GM12865 (cell line): ENCODE measurements around the gene DPH6.

Experiments used
- DNase-seq: peaks from one replicate; pipeline ENCODE4 v3.0.0; 2010; ENCODE audit warnings: low read depth
- H3K4me3 ChIP-seq: 2 replicates; pipeline ENCODE4 v1.5.1; 2011; ENCODE audit warnings: mild to moderate bottlenecking, low read depth, low read length, control low read depth
- TF ChIP-seq, protein P1 (sequence below): IDR thresholded peaks from 2 replicates; pipeline ENCODE4 v1.5.1; 2011; ENCODE audit warnings: low read length, control low read depth, low read depth, inconsistent platforms; ENCODE audit not compliant: insufficient read depth; ENCODE audit errors: missing control alignments

The DPH6 gene

DNA sequence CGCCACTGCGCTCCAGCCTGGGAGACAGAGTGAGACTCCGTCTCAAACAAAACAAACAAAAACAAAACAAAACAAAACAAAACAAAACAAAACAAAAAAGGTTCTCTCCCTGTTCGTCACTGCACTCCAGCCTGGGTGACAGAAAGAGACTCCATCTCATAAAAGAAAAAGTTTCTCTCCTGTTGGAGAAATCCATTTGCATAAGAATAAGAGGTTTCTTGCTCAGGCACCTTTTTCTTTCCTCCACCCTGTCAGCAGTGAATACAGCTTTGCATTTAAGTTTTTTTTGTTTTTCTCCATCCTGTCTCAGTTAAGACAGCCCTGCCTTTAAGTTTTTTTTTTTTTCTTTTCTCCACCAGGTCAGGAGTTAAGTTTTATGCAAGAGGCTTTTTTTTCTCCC lies 109.5 kb downstream of the DPH6 start:
- no peak for DNase-seq
- TF ChIP-seq, protein P1, sequence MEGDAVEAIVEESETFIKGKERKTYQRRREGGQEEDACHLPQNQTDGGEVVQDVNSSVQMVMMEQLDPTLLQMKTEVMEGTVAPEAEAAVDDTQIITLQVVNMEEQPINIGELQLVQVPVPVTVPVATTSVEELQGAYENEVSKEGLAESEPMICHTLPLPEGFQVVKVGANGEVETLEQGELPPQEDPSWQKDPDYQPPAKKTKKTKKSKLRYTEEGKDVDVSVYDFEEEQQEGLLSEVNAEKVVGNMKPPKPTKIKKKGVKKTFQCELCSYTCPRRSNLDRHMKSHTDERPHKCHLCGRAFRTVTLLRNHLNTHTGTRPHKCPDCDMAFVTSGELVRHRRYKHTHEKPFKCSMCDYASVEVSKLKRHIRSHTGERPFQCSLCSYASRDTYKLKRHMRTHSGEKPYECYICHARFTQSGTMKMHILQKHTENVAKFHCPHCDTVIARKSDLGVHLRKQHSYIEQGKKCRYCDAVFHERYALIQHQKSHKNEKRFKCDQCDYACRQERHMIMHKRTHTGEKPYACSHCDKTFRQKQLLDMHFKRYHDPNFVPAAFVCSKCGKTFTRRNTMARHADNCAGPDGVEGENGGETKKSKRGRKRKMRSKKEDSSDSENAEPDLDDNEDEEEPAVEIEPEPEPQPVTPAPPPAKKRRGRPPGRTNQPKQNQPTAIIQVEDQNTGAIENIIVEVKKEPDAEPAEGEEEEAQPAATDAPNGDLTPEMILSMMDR = no peak

DNA sequence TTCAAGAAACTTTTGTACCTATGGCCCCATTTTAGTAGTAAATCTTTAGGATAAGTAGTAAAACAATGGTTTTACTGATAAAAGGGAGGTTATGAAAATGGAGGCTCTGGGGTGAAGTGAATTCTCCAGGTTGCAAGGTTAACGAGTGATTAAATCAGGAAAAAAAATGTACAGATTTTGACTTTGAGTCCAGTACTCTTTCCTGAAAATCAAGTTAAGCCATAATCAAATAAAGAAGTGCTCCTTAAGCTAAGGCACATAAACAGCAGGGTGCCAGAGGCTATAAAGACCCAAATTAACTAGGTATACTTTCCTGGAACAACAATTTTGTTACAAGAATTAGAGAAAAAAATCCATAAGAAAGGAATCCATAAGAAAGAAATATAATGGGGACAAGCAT lies 114.7 kb downstream of the DPH6 start:
- TF ChIP-seq, protein P1 = no peak
- no peak overlapping the region for H3K4me3 ChIP-seq
- DNase-seq = no peak

More for the DNA sequence above, 109.5 kb downstream of the DPH6 start:
- H3K4me3 ChIP-seq = no peak overlapping the region

DNA sequence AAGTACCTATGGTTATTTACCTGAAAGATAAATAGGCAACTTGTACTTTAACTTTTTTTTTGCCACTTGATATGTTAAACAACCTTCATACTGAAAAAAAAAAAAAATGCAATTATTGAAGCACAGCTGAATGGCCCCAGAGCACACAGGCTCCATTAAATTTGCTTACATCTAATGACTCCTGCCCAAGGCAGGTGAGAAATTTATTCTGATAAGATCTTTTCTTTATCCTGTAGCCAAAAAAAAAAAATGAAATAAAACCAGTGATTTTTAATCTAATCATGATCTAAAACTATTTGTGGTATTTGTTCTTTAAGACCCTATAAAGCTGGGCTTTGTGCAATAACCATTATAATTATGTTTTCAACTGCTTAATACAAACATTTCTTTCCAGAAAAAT lies 115.7 kb downstream of the DPH6 start:
- TF ChIP-seq, protein P1 = no peak
- H3K4me3 ChIP-seq = no peak overlapping the region
- no peak for DNase-seq

DNA sequence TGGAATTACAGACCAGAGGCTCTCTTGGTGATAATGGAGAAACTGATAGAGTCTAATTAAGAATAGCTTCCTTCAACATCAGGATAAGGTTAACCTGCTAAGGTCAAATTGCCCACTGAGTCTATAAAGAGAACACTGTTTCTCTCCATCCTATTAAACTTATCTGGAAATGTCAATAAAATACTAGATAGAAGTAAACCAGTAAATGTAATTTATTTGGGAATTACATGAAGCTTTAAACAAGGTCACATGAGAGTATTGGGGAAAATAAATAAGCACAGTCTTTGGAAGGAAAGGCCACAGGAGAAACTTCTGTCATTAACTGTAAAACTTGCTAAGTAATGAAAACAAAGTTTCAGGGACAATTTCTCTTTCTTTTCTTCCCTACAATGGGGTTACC lies 118.5 kb downstream of the DPH6 start:
- TF ChIP-seq, protein P1 = no peak
- DNase-seq = no peak
- H3K4me3 ChIP-seq = no peak overlapping the region

DNA sequence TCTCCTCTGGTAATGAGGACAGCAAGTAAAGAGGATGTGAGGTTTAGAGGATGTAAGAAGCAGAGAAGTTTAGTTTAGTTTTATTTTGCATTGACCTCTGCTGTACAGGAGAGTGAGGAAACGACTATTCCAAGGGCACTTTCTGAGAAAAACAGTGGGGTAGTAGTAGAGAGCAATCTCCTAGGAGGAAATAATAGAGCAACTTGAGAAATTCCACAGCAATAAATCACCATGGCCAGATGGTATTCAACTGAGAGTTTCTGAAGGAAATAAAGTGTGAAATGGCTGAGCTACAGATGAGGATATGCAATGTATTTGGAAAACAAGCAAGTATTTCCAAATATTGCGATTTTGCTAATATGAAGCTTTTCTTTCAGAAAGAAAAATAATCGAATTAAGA lies 118.9 kb downstream of the DPH6 start:
- TF ChIP-seq, protein P1 = no peak
- no peak for DNase-seq
- no peak overlapping the region for H3K4me3 ChIP-seq

DNA sequence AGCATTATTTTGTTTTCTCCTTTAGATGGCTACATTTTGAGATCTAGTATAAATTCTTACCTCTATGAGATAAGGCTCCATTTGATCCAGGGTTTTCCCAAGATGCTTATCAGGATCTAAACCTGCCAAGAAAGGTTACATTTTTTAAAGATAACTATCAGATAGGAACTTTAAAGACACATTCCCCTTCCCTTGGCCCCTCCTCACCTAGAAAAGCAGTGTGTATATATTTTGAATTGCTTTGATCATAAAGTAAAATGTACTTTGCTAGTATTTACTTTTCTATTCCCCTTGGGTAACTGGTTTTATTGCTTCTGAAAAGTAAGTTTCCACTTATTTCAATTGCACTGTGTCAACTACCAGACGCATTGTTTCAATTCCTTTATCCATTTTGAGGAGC lies 135.2 kb downstream of the DPH6 start:
- TF ChIP-seq, protein P1 = no peak
- no peak for DNase-seq

DNA sequence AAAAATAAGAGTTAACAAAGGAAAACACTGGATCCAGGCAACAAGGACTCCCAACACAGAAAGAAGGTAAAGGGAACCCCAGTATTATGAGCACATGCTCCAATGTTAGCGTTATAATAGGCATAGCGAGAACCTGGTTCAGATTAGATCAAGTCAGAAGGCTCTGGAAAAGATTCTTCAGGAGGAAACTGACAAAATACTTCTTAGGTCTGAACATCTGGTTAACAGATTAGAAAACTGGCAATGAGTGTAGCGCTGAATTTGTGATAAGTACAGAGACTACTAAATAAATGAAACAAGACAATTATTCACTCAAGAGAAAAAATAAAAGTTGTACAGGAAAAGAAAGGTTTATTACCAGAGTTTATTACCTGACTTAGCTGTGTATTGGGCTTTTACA lies 146.1 kb downstream of the DPH6 start:
- DNase-seq = no peak

More for the DNA sequence above, 135.2 kb downstream of the DPH6 start:
- no peak overlapping the region for H3K4me3 ChIP-seq

More for the DNA sequence above, 146.1 kb downstream of the DPH6 start:
- no peak overlapping the region for H3K4me3 ChIP-seq
- TF ChIP-seq, protein P1 = no peak
